DOHH2 (cell line): Measurements from ENCODE around the gene SMAD3.

Experiments used
- CTCF ChIP-seq: fragments of 200-600 bp; sonication (generic); IDR thresholded peaks from one replicate; pipeline ENCODE4 v1.5.1; 2014; ENCODE audit warnings: antibody characterized with exemption, mild to moderate bottlenecking, low read depth, low read length; ENCODE audit not compliant: poor library complexity, severe bottlenecking
- EZH2phosphoT487 ChIP-seq: fragments of 200-600 bp; sonication (generic); IDR thresholded peaks from 2 replicates; pipeline ENCODE4 v1.6.1; 2017; ENCODE audit warnings: borderline replicate concordance, mild to moderate bottlenecking, antibody characterized with exemption, low read length, moderate library complexity, mixed read lengths

GRCh38 chr15:67031331-67031730 is 34.1 kb upstream of the SMAD3 start:
- TF ChIP-seq CTCF (no peak), EZH2phosphoT487 (no peak)
